Endothelial cell of umbilical vein (primary cell): Measurements from ENCODE around the gene FILIP1L. TPM values are rescaled to one million over a fixed set of nuclear protein-coding genes. Genes with fewer than 3 reads are reported as not detected.

Source experiments
- BruUV-seq: library from RNA; stranded (reverse); fragments of 400-500 nt; replicated peaks from 2 replicates; lab custom pipeline; 2021; lab: Mats Ljungman, UMichigan
- CTCF ChIA-PET: fragments of 300-600, 350-600 bp; sonication (Branson Sonifier 250); formaldehyde crosslinking; loops from one replicate; lab custom pipeline; 2021; ENCODE audit warnings: antibody characterized with exemption, inconsistent platforms; lab: Charles Lee
- POLR2A ChIA-PET: fragments of 300-600, 350-600 bp; sonication (Branson Sonifier 250); formaldehyde crosslinking; loops from one replicate; lab custom pipeline; 2021; ENCODE audit warnings: antibody characterized with exemption, inconsistent platforms; lab: Charles Lee
- DNase-seq: peaks from one replicate; pipeline ENCODE4 v3.0.0-alpha.2; 2011; ENCODE audit warnings: low read depth, low spot score
- FAIRE-seq: peaks from 2 replicates; lab custom pipeline; 2011; peaks lifted over from hg19 to GRCh38; lab: Jason Lieb, UNC
- H2AFZ ChIP-seq: 2 replicates; pipeline ENCODE4 v1.6.0; 2012; ENCODE audit warnings: low read depth, low read length, control low read depth, inconsistent platforms
- H3K27ac ChIP-seq: 2 replicates; pipeline ENCODE4 v1.5.1; 2011; ENCODE audit warnings: low read depth, mild to moderate bottlenecking, control low read depth, low read length, moderate library complexity; ENCODE audit not compliant: insufficient read depth
- H3K27me3 ChIP-seq, 2 experiments: 2 replicates each; pipeline versions ENCODE4 v1.6.0 to v1.6.1; 2011; ENCODE audit warnings: low read length in 2 of 2, mixed read lengths in 1 of 2; ENCODE audit not compliant: control insufficient read depth in 2 of 2, insufficient read depth in 2 of 2
- H3K36me3 ChIP-seq, 2 experiments: 2 replicates in 1 of 2; 3 replicates in 1 of 2; pipeline ENCODE4 v1.5.1; 2011; ENCODE audit warnings: low read length in 2 of 2, mild to moderate bottlenecking in 1 of 2, moderate library complexity in 1 of 2; ENCODE audit not compliant: control insufficient read depth in 2 of 2, insufficient read depth in 2 of 2; ENCODE audit errors: extremely low read depth in 1 of 2
- H3K4me1 ChIP-seq: 3 replicates; pipeline ENCODE4 v1.5.1; 2011; ENCODE audit warnings: mild to moderate bottlenecking, low read length; ENCODE audit not compliant: control insufficient read depth, insufficient read depth; ENCODE audit errors: extremely low read depth
- H3K4me2 ChIP-seq: 2 replicates; pipeline ENCODE4 v1.6.1; 2011; ENCODE audit warnings: low read length, control low read depth, mixed read lengths; ENCODE audit not compliant: insufficient read depth
- H3K4me3 ChIP-seq, 3 experiments: fragments of 200-600 bp in 1 of 3; sonication (generic), shearing (Covaris generic) in 1 of 3; replicated peaks in 1 of 3; 2 replicates each; pipeline ENCODE4 v1.5.1; 2011 to 2016; ENCODE audit warnings: control low read depth in 3 of 3, low read length in 3 of 3, mild to moderate bottlenecking in 2 of 3, inconsistent platforms in 1 of 3, low read depth in 1 of 3, moderate library complexity in 1 of 3; ENCODE audit not compliant: insufficient read depth in 1 of 3
- H3K79me2 ChIP-seq: 2 replicates; pipeline ENCODE4 v1.6.0; 2012; ENCODE audit warnings: low read length, inconsistent platforms; ENCODE audit not compliant: control insufficient read depth, insufficient read depth
- H3K9ac ChIP-seq: replicated peaks from 2 replicates; pipeline ENCODE3; 2011; ENCODE audit warnings: low read length, control low read depth; ENCODE audit not compliant: insufficient read depth; ENCODE audit errors: extremely low read depth
- H3K9me1 ChIP-seq: replicated peaks from 3 replicates; pipeline ENCODE4 v1.6.0; 2011; ENCODE audit warnings: mild to moderate bottlenecking, low read length; ENCODE audit not compliant: control insufficient read depth, insufficient read depth; ENCODE audit errors: extremely low read depth
- H3K9me3 ChIP-seq: replicated peaks from 2 replicates; pipeline ENCODE4 v1.5.1; 2012; ENCODE audit warnings: low read length, inconsistent platforms; ENCODE audit not compliant: control insufficient read depth, insufficient read depth
- H4K20me1 ChIP-seq: replicated peaks from 2 replicates; pipeline ENCODE3; 2011; ENCODE audit warnings: mild to moderate bottlenecking, low read length; ENCODE audit not compliant: control insufficient read depth, insufficient read depth; ENCODE audit errors: extremely low read depth
- CTCF ChIP-seq, 2 donors: IDR thresholded peaks; 1 replicate in 1 of 2; 2 replicates in 1 of 2; pipeline ENCODE4 v1.5.1; 2011; ENCODE audit warnings: low read length in 2 of 2, mild to moderate bottlenecking in 2 of 2, moderate library complexity in 2 of 2, control low read depth in 1 of 2, inconsistent platforms in 1 of 2, low read depth in 1 of 2; ENCODE audit not compliant: insufficient read depth in 1 of 2; ENCODE audit errors: extremely low read depth in 1 of 2
- FOS ChIP-seq: IDR thresholded peaks from 2 replicates; pipeline ENCODE4 v1.6.1; 2011; ENCODE audit warnings: mild to moderate bottlenecking, low read length, moderate library complexity, borderline replicate concordance; ENCODE audit not compliant: insufficient read depth
- GATA2 ChIP-seq: IDR thresholded peaks from 2 replicates; pipeline ENCODE4 v1.7.0; 2011; ENCODE audit warnings: low read depth, mild to moderate bottlenecking, moderate library complexity, mixed read lengths, low read length; ENCODE audit not compliant: insufficient read length, insufficient read depth
- MYC ChIP-seq: IDR thresholded peaks from one replicate; pipeline ENCODE4 v1.6.1; 2011; ENCODE audit warnings: mild to moderate bottlenecking, low read depth, low read length
- POLR2A ChIP-seq: IDR thresholded peaks from 2 replicates; pipeline ENCODE4 v1.6.1; 2012; ENCODE audit warnings: low read depth, mild to moderate bottlenecking, control low read depth, low read length
- POLR2AphosphoS5 ChIP-seq: IDR thresholded peaks from 2 replicates; pipeline ENCODE4 v1.6.1; 2012; ENCODE audit warnings: low read depth, mild to moderate bottlenecking, control low read depth, low read length, moderate library complexity; ENCODE audit not compliant: insufficient read depth
- dilution Hi-C: fragments of 300-500 bp; cut with MboI; formaldehyde crosslinking; loops from one replicate; pipeline ENCODE4 v1.15.0; 2019; ENCODE audit warnings: low sequenced_read_pairs; ENCODE audit not compliant: extremely low pct_ligation_motif_present
- intact Hi-C: fragments of 100-400 bp; cut with micrococcal nuclease; formaldehyde crosslinking; loops from one replicate; pipeline ENCODE4 v1.10.0; 2022
- polyA plus RNA-seq, 4 experiments: library from polyadenylated mRNA; depleted of rRNA in 3 of 4; stranded (reverse) in 3 of 4; unstranded in 1 of 4; fragments of >200 nt; gene quantifications; 2 replicates each; pipeline versions ENCODE4 v1.2.1 to v1.2.3, GENCODE V29; 2011 to 2012; ENCODE audit warnings: missing spikeins in 1 of 4
- total RNA-seq: library from RNA; stranded (reverse); gene quantifications from 2 replicates; pipeline ENCODE4 v1.2.3, GENCODE V29; 2021

FILIP1L gene
- total and polyA plus RNA-seq, 2 donors (not counting 3 experiments of a cell fraction or from before 2014, with no cell fraction given) = 26.0 to 29.9 TPM

GRCh38 chr3:99883138-99883461, 231.2 kb downstream of the FILIP1L start:
- dilution Hi-C loops (no loop called here), intact Hi-C loops (no loop called here)
- ChIA-PET POLR2A (no interaction called here), CTCF (interaction anchor here (0.9 to 2.5 kb wide), 2 partner anchors 11 to 40 kb away, joined by 3 to 10 read pairs; no protein-coding TSS in a partner anchor)
- no peak for FAIRE-seq
- Histone ChIP-seq H3K27me3 (no peaks in the 10 kb centered on the region), H3K36me3 (no peaks in the 10 kb centered on the region), H3K4me1 (peaks cover 34% of the 10 kb centered on the region), H4K20me1 (no peaks in the 10 kb centered on the region), H3K79me2 (peaks cover 3% of the 10 kb centered on the region), H3K9ac (no peak overlapping the region), H3K4me2 (no peak overlapping the region), H2AFZ (no peak overlapping the region), H3K27ac (no peak overlapping the region), H3K9me1 (no peaks in the 10 kb centered on the region), H3K9me3 (no peaks in the 10 kb centered on the region), H3K4me3 (no peak overlapping the region)
- peak; percentile 54 for DNase-seq
- BruUV-seq = no TSS peak
- TF ChIP-seq POLR2AphosphoS5 = no peak
- no peak for TF ChIP-seq FOS
- TF ChIP-seq GATA2 = no peak
- TF ChIP-seq POLR2A = no peak
- no peak for TF ChIP-seq CTCF (IDR thresholded peaks at IDR 0.05; ENCODE audit: extremely low read depth in 1 of 2, insufficient read depth in 1 of 2, low read depth in 1 of 2, low read length in 2 of 2)
- no peak for TF ChIP-seq MYC
